ENCODE measurements around the gene RNLS. TPM values are rescaled to one million over a fixed set of nuclear protein-coding genes. Genes with fewer than 3 reads are reported as not detected.
A peak's percentile ranks its signal among the peaks of the same experiment; 100 is the strongest.

Gene RNLS
- 21.1 TPM for total RNA-seq
- 19.5 TPM for polyA plus RNA-seq (ENCODE audit: insufficient read depth, low read depth, low replicate concordance)
- long read RNA-seq, donor 1, partial matches to known transcripts: 5 of 5 reads
- long read RNA-seq, donor 1, other reads (novel, unspliced or antisense): 0 of 5 reads
- long read RNA-seq, donor 2, partial matches to known transcripts: 17 of 17 reads
- long read RNA-seq, donor 2, other reads (novel, unspliced or antisense): 0 of 17 reads
- long read RNA-seq, donor 3, partial matches to known transcripts: 18 of 21 reads
- long read RNA-seq, donor 3, other reads (novel, unspliced or antisense): 0 of 21 reads
- long read RNA-seq, donor 4, partial matches to known transcripts: 0 of 2 reads
- long read RNA-seq, donor 4, other reads (novel, unspliced or antisense): 0 of 2 reads
- long read RNA-seq, donor 5: 0 reads
- long read RNA-seq, donor 6, partial matches to known transcripts: 5 of 5 reads
- long read RNA-seq, donor 6, other reads (novel, unspliced or antisense): 0 of 5 reads
- long read RNA-seq, donor 7, partial matches to known transcripts: 0 of 3 reads
- long read RNA-seq, donor 7, other reads (novel, unspliced or antisense): 1 of 3 reads
- long read RNA-seq, donor 8, partial matches to known transcripts: 6 of 6 reads
- long read RNA-seq, donor 8, other reads (novel, unspliced or antisense): 0 of 6 reads
- long read RNA-seq, donor 9, partial matches to known transcripts: 10 of 10 reads
- long read RNA-seq, donor 9, other reads (novel, unspliced or antisense): 0 of 10 reads
- long read RNA-seq, donor 10, partial matches to known transcripts: 11 of 12 reads
- long read RNA-seq, donor 10, other reads (novel, unspliced or antisense): 0 of 12 reads

DNA sequence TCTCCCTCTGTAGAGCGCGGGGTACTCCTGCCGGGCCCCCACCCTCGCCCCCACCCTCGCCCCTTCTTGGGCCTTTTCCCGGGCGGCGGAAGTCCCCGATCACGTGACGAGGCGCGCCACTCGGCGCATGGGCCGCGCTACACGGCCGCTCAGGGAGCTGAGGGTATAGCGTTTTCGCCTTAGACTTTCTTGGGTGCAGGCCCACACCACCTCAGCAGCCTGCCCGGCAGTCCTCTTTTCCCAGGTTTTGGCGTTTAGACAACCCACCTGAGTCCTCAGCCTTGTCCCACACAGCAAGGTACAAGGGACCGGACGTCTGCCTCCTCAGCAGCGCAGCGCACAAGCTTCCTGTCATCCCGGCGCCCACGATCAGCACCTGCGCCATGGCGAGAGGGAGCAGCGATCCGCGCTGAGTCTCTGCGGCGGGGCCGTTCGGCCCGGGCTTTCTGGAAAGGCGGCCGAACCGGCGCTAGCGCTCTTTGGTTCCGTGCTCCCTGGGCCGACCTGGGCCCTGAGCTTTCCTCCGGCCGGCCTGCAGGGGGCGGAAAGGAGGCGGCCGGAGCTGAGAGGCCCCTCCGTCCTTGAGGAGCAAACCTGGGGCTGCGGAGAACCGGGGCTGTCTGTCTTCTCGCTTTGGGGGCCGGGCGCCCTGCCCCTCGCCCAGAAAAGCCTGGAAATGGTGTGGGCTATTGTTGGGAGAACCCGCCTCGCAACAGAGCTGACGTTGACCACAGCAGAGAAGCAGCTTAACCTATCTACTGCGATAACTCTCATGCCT, at the start of gene RNLS:
Gene RNLS (minus strand): TSS at position 513 of the 778 bp plus-strand sequence.
- peak; percentile 79 to 93 (median 84) for DNase-seq
- H3K9me3 ChIP-seq (ENCODE audit: control insufficient read depth in 2 of 3, insufficient read depth in 1 of 3, low read length in 3 of 3): no peaks in the 10 kb centered on the region
- H3K9ac ChIP-seq (ENCODE audit: low read length in 3 of 3): peak within 1 kb of the TSS; percentile 72 to 95 (median 91)
- H3K27me3 ChIP-seq (ENCODE audit: control insufficient read depth, insufficient read depth, low read length): no peaks in the 10 kb centered on the region
- intact Hi-C loops (cut with DNase I): no loop called here
- peaks cover 0 to 3% (median 0%) of the 10 kb centered on the region in 3 donors for H3K4me1 ChIP-seq (ENCODE audit: control insufficient read depth in 2 of 3, insufficient read depth in 2 of 3, low read depth in 1 of 3, low read length in 3 of 3)
- TF ChIP-seq, protein P1, sequence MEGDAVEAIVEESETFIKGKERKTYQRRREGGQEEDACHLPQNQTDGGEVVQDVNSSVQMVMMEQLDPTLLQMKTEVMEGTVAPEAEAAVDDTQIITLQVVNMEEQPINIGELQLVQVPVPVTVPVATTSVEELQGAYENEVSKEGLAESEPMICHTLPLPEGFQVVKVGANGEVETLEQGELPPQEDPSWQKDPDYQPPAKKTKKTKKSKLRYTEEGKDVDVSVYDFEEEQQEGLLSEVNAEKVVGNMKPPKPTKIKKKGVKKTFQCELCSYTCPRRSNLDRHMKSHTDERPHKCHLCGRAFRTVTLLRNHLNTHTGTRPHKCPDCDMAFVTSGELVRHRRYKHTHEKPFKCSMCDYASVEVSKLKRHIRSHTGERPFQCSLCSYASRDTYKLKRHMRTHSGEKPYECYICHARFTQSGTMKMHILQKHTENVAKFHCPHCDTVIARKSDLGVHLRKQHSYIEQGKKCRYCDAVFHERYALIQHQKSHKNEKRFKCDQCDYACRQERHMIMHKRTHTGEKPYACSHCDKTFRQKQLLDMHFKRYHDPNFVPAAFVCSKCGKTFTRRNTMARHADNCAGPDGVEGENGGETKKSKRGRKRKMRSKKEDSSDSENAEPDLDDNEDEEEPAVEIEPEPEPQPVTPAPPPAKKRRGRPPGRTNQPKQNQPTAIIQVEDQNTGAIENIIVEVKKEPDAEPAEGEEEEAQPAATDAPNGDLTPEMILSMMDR (IDR thresholded peaks at IDR 0.05; ENCODE audit: borderline replicate concordance, extremely low read depth, insufficient read depth): peak; percentile 79
- H3K27ac ChIP-seq (ENCODE audit: low read depth in 2 of 2, low read length in 2 of 2): peak within 1 kb of the TSS; percentile 94 to 95
- H3K36me3 ChIP-seq (ENCODE audit: control insufficient read depth in 2 of 3, insufficient read depth in 3 of 3, low read length in 3 of 3): no peaks in the 10 kb centered on the region
- no peak for FAIRE-seq
- peak within 1 kb of the TSS; percentile 79 to 89 (median 89) for H3K4me3 ChIP-seq (ENCODE audit: low read length in 3 of 3)

DNA sequence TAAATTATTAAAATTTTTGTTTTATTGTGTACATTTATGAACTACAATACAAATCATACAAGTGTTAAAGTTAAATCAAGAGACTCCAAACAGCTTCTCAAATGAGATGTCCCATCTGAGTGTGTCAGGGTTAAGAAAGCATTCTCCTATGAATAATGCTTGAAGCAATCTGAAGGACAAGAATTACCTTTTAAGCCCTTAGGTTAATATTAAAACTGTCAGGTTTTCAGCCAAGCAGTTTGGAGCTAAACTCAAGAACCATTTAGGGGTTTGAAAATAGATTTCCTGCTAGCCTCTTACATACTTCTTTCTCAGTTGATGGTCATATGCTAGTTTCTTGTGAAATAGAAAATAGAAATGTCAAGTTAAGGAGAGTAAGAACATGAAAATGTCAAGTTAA, 41.7 kb upstream of the RNLS start:
- no peaks in the 10 kb centered on the region for H3K36me3 ChIP-seq (ENCODE audit: control insufficient read depth in 2 of 3, insufficient read depth in 3 of 3, low read length in 3 of 3)
- no peak overlapping the region for H3K9ac ChIP-seq (ENCODE audit: low read length in 3 of 3)
- H3K9me3 ChIP-seq (ENCODE audit: control insufficient read depth in 2 of 3, insufficient read depth in 1 of 3, low read length in 3 of 3): no peaks in the 10 kb centered on the region
- H3K27ac ChIP-seq (ENCODE audit: low read depth in 2 of 2, low read length in 2 of 2): no peak overlapping the region
- H3K4me1 ChIP-seq (ENCODE audit: control insufficient read depth in 2 of 3, insufficient read depth in 2 of 3, low read depth in 1 of 3, low read length in 3 of 3): no peaks in the 10 kb centered on the region
- DNase-seq: no peak
- intact Hi-C loops (cut with DNase I): no loop called here
- TF ChIP-seq, protein P1 (IDR thresholded peaks at IDR 0.05; ENCODE audit: borderline replicate concordance, extremely low read depth, insufficient read depth): no peak
- H3K27me3 ChIP-seq (ENCODE audit: control insufficient read depth, insufficient read depth, low read length): no peaks in the 10 kb centered on the region
- no peak overlapping the region for H3K4me3 ChIP-seq (ENCODE audit: low read length in 3 of 3)
- no peak for FAIRE-seq

DNA sequence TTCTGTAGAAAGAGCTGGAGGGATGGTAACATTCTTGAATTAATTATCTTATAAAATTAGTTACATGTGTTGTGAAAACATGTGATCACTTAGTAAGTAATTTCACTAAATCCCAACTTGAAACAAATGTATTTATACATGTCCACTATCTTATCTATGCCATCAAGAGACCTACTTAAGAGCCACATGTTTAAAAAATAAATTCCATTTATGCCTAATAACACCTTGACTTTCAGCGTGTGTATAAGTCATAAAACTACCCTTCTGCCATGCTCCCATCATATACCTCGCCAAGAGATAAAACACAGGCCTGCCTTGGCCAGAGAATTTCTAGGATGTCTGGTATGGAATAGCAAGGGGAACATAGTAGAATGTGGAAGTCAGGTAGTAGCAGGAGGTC, 40.7 kb upstream of the RNLS start:
- no peaks in the 10 kb centered on the region for H3K36me3 ChIP-seq (ENCODE audit: control insufficient read depth in 2 of 3, insufficient read depth in 3 of 3, low read length in 3 of 3)
- intact Hi-C loops (cut with DNase I): no loop called here
- H3K27ac ChIP-seq (ENCODE audit: low read depth in 2 of 2, low read length in 2 of 2): no peak overlapping the region
- no peaks in the 10 kb centered on the region for H3K9me3 ChIP-seq (ENCODE audit: control insufficient read depth in 2 of 3, insufficient read depth in 1 of 3, low read length in 3 of 3)
- no peaks in the 10 kb centered on the region for H3K27me3 ChIP-seq (ENCODE audit: control insufficient read depth, insufficient read depth, low read length)
- no peak overlapping the region for H3K4me3 ChIP-seq (ENCODE audit: low read length in 3 of 3)
- no peak for FAIRE-seq
- H3K9ac ChIP-seq (ENCODE audit: low read length in 3 of 3): no peak overlapping the region
- TF ChIP-seq, protein P1 (IDR thresholded peaks at IDR 0.05; ENCODE audit: borderline replicate concordance, extremely low read depth, insufficient read depth): no peak
- no peaks in the 10 kb centered on the region for H3K4me1 ChIP-seq (ENCODE audit: control insufficient read depth in 2 of 3, insufficient read depth in 2 of 3, low read depth in 1 of 3, low read length in 3 of 3)
- DNase-seq: no peak
